Peyer's patch (tissue), 4 donors: ENCODE results near the gene GFOD1. TPM values are rescaled to one million over a fixed set of nuclear protein-coding genes. Genes with fewer than 3 reads are reported as not detected.
A peak's percentile ranks its signal among the peaks of the same experiment; 100 is the strongest.

Experiments
- DNase-seq, 3 donors: peaks; one replicate each; pipeline ENCODE4 v3.0.0-alpha.2; 2017 to 2019
- H3K27ac ChIP-seq, 4 donors: fragments of 200-600 bp; sonication (generic); one replicate each; pipeline ENCODE4 v1.5.1; 2016 to 2019
- H3K27me3 ChIP-seq, 2 donors: fragments of 200-600 bp; sonication (generic); one replicate each; pipeline ENCODE4 v1.5.1; 2019
- H3K36me3 ChIP-seq, 3 donors: fragments of 200-600 bp; sonication (generic); one replicate each; pipeline ENCODE4 v1.5.1; 2016 to 2019
- H3K4me1 ChIP-seq, 4 donors: fragments of 200-600 bp; sonication (generic); one replicate each; pipeline ENCODE4 v1.5.1; 2016 to 2019
- H3K4me3 ChIP-seq, 4 donors: fragments of 200-600 bp; sonication (generic); 1 replicate in 3 of 4; 2 replicates in 1 of 4; pipeline ENCODE4 v1.5.1; 2016 to 2019; ENCODE audit warnings: mild to moderate bottlenecking in 1 of 4
- H3K9me3 ChIP-seq, 4 donors: fragments of 200-600 bp; sonication (generic); one replicate each; pipeline ENCODE4 v1.5.1; 2016 to 2019; ENCODE audit warnings: mild to moderate bottlenecking in 1 of 4
- CTCF ChIP-seq, 6 experiments: fragments of 450-650 bp in 4 of 6; fragments of 200-600 bp in 2 of 6; sonication (generic) in 1 of 6; IDR thresholded peaks; one replicate each; pipeline ENCODE4 v1.5.1; 2017 to 2019; ENCODE audit warnings: antibody characterized with exemption in 6 of 6, mild to moderate bottlenecking in 3 of 6, moderate library complexity in 1 of 6
- POLR2A ChIP-seq, 2 donors: fragments of 450-650 bp; IDR thresholded peaks; one replicate each; pipeline ENCODE4 v1.5.1; 2017; ENCODE audit warnings: antibody characterized with exemption in 2 of 2, mild to moderate bottlenecking in 2 of 2, moderate library complexity in 2 of 2
- total RNA-seq, 4 donors: library from RNA; depleted of rRNA; stranded (reverse); fragments of >200 nt; gene quantifications; one replicate each; pipeline ENCODE4 v1.1.0, GENCODE V29; 2016

GFOD1 gene
- total RNA-seq, 4 donors from 2014 or later, result 10.7 to 24.2 (median 17.6) TPM

GRCh38 chr6:13417954-13418353 is 69.4 kb downstream of the GFOD1 start:
- H3K27ac ChIP-seq, result no peak overlapping the region
- no peaks in the 10 kb centered on the region for H3K9me3 ChIP-seq
- no peak for TF ChIP-seq CTCF (IDR thresholded peaks at IDR 0.05)
- TF ChIP-seq POLR2A (IDR thresholded peaks at IDR 0.05), result no peak
- H3K4me3 ChIP-seq, result no peak overlapping the region
- no peak for DNase-seq
- H3K27me3 ChIP-seq, result no peaks in the 10 kb centered on the region
- peaks cover 0 to 6% (median 0%) of the 10 kb centered on the region in 4 donors for H3K4me1 ChIP-seq
- H3K36me3 ChIP-seq, result no peaks in the 10 kb centered on the region

GRCh38 chr6:13417431-13417830 is 70.0 kb downstream of the GFOD1 start:
- peaks cover 0 to 6% (median 0%) of the 10 kb centered on the region in 4 donors for H3K4me1 ChIP-seq
- no peak for DNase-seq

GRCh38 chr6:13415283-13415682 is 72.1 kb downstream of the GFOD1 start:
- H3K4me3 ChIP-seq, result no peak overlapping the region
- H3K9me3 ChIP-seq, result no peaks in the 10 kb centered on the region
- peaks cover 0 to 6% (median 0%) of the 10 kb centered on the region in 4 donors for H3K4me1 ChIP-seq
- no peaks in the 10 kb centered on the region for H3K36me3 ChIP-seq
- H3K27ac ChIP-seq, result peak overlapping the region in 1 of 4 donors; percentile 36
- no peak for TF ChIP-seq CTCF (IDR thresholded peaks at IDR 0.05)
- no peak for TF ChIP-seq POLR2A (IDR thresholded peaks at IDR 0.05)
- H3K27me3 ChIP-seq, result no peaks in the 10 kb centered on the region
- DNase-seq, result no peak

More at GRCh38 chr6:13417431-13417830, 70.0 kb downstream of the GFOD1 start:
- Histone ChIP-seq H3K27ac (no peak overlapping the region), H3K9me3 (no peaks in the 10 kb centered on the region), H3K36me3 (no peaks in the 10 kb centered on the region), H3K4me3 (no peak overlapping the region), H3K27me3 (no peaks in the 10 kb centered on the region)
- TF ChIP-seq POLR2A (IDR thresholded peaks at IDR 0.05) (no peak), CTCF (IDR thresholded peaks at IDR 0.05) (no peak)

GRCh38 chr6:13413900-13414555 is 73.4 kb downstream of the GFOD1 start:
- no peaks in the 10 kb centered on the region for H3K27me3 ChIP-seq
- H3K4me1 ChIP-seq, result peaks cover 0 to 6% (median 0%) of the 10 kb centered on the region in 4 donors
- DNase-seq, result no peak
- no peaks in the 10 kb centered on the region for H3K36me3 ChIP-seq
- H3K9me3 ChIP-seq, result no peaks in the 10 kb centered on the region
- no peak overlapping the region for H3K4me3 ChIP-seq
- TF ChIP-seq POLR2A (IDR thresholded peaks at IDR 0.05), result no peak
- TF ChIP-seq CTCF (IDR thresholded peaks at IDR 0.05), result no peak
- peak overlapping the region in 2 of 4 donors; percentile 13 to 36 for H3K27ac ChIP-seq

- Histone ChIP-seq H3K4me3 (no peak overlapping the region), H3K27me3 (no peaks in the 10 kb centered on the region), H3K36me3 (no peaks in the 10 kb centered on the region), H3K4me1 (peaks cover 0 to 6% (median 0%) of the 10 kb centered on the region in 4 donors), H3K27ac (peak overlapping the region in 1 of 4 donors; percentile 36), H3K9me3 (no peaks in the 10 kb centered on the region)
- TF ChIP-seq CTCF (IDR thresholded peaks at IDR 0.05) (no peak), POLR2A (IDR thresholded peaks at IDR 0.05) (no peak)
- no peak for DNase-seq
Observed at GRCh38 chr6:13413466-13413862, 73.9 kb downstream of the GFOD1 start.
